GM21381 (cell line): Measurements from ENCODE around the gene NKAIN2.
"Not testable (repeated sequence)": the region's sequence is repeated elsewhere in the genome, so short reads cannot be mapped to it uniquely, and the experiment has no call there.

Experiments
- ATAC-seq: cut with Tn5 transposase; IDR thresholded peaks from one replicate; pipeline ENCODE4 v1.9.1; 2021; ENCODE audit warnings: mild to moderate bottlenecking, moderate library complexity; ENCODE audit not compliant: unreplicated experiment

The NKAIN2 gene

GRCh38 chr6:124294574-124295200, 491.0 kb downstream of the NKAIN2 start:
- ATAC-seq = no peak

GRCh38 chr6:124297507-124297906, 493.8 kb downstream of the NKAIN2 start:
- no peak for ATAC-seq

- ATAC-seq = no peak
Measured at GRCh38 chr6:124298730-124299129, 495.1 kb downstream of the NKAIN2 start.

- ATAC-seq = not testable (repeated sequence)
Measured at GRCh38 chr6:124300907-124301306, 497.2 kb downstream of the NKAIN2 start.

GRCh38 chr6:124303971-124304370, 500.3 kb downstream of the NKAIN2 start:
- no peak for ATAC-seq

GRCh38 chr6:124310139-124310538, 506.5 kb downstream of the NKAIN2 start:
- ATAC-seq = no peak

- no peak for ATAC-seq
Measured at GRCh38 chr6:124319410-124319809, 515.7 kb downstream of the NKAIN2 start.

- ATAC-seq = no peak
Measured at GRCh38 chr6:124324237-124324636, 520.6 kb downstream of the NKAIN2 start.

GRCh38 chr6:124330197-124330596, 526.5 kb downstream of the NKAIN2 start:
- no peak for ATAC-seq

GRCh38 chr6:124334359-124334758, 530.7 kb downstream of the NKAIN2 start:
- no peak for ATAC-seq

- ATAC-seq = no peak
Measured at GRCh38 chr6:124339610-124340334, 536.1 kb downstream of the NKAIN2 start.

- not testable (repeated sequence) for ATAC-seq
Measured at GRCh38 chr6:124348339-124348738, 544.7 kb downstream of the NKAIN2 start.

GRCh38 chr6:124355146-124355545, 551.5 kb downstream of the NKAIN2 start:
- ATAC-seq = no peak

- ATAC-seq = no peak
Measured at GRCh38 chr6:124356276-124356810, 552.7 kb downstream of the NKAIN2 start.

GRCh38 chr6:124356811-124357210, 553.1 kb downstream of the NKAIN2 start:
- ATAC-seq = no peak

- ATAC-seq = no peak
Measured at GRCh38 chr6:124368131-124368530, 564.5 kb downstream of the NKAIN2 start.

- ATAC-seq = no peak
Measured at GRCh38 chr6:124371974-124372475, 568.4 kb downstream of the NKAIN2 start.

- ATAC-seq = no peak
Measured at GRCh38 chr6:124373386-124373785, 569.7 kb downstream of the NKAIN2 start.

GRCh38 chr6:124389127-124389526, 585.5 kb downstream of the NKAIN2 start:
- no peak for ATAC-seq

GRCh38 chr6:124393536-124393935, 589.9 kb downstream of the NKAIN2 start:
- ATAC-seq = no peak

GRCh38 chr6:124396361-124396760, 592.7 kb downstream of the NKAIN2 start:
- no peak for ATAC-seq
